ENCODE data around the gene MYL11. TPM values are rescaled to one million over a fixed set of nuclear protein-coding genes. Genes with fewer than 3 reads are reported as not detected.
A peak's percentile ranks its signal among the peaks of the same experiment; 100 is the strongest.

The MYL11 gene
- polyA plus RNA-seq, 1 of the 3 experiments (the other 2 are of a cell fraction), result 0.23 TPM

DNA sequence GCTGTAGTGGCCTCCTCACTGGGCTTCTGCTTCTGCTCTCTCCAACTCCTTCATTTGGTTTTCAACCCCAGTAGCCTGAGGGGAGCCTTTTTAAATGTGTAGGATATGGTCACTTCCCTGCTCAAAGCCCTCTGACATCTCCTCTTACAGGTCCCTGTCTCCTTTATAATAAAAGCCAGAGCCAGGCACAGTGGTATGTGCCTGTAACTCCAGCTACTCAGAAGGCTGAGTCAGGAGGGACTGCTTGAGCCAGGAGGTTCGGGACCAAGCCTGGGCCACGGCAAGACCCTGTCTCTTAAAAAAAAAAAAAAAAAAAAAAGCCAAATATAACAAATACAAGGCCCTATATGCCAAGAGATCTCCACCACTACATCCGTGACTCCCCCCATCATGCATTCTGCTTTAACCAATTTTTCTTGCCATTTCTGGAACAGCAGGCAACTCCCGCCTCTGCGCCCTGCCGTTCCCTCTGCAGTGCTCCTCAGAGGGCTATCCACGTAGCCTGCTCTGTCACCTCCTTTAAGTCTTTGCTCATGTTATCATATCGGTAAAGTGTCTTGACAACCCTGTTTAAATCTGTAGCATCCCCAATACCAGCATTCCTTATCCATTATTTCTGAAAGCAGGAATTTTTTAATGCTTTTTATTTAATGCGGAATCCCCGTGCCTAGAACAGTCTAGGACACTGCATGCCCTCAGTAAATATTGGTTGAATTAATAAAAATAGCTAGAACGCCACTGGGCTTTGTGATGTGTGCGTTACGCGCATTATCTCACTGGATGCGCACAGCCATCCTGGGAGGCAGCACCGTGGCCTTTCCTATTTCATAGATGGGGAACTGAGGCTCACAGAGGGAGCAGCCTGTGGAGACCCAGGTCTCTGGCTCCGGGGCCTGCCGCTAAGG is 42.3 kb downstream of the MYL11 start:
- H3K4me2 ChIP-seq, result 0 out of 2 replicates have a peak overlapping the region, but pooled peaks have one; percentile 50
- H3K9me3 ChIP-seq, result no peaks in the 10 kb centered on the region
- H3K27me3 ChIP-seq (ENCODE audit: insufficient read depth), result no peaks in the 10 kb centered on the region
- peak overlapping the region in 1 of 2 experiments; percentile 40; a peak in 2 of 4 replicates for H3K4me3 ChIP-seq (ENCODE audit: low read depth in 2 of 2, low read length in 1 of 2)
- H3K27ac ChIP-seq (ENCODE audit: low read depth in 2 of 2, low read length in 1 of 2), result peak overlapping the region in 1 of 2 experiments; percentile 50; a peak in 1 of 4 replicates
- H3K9me2 ChIP-seq, result no peaks in the 10 kb centered on the region
- POLR2A ChIA-PET, result interaction anchor here (1.0 to 1.5 kb wide), 6 partner anchors 7 to 155 kb away, joined by 3 to 15 read pairs (median 8); partner anchors contain the start of genes DCTPP1, TBC1D10B, ZNF48 and ZNF771
- H2AFZ ChIP-seq (ENCODE audit: low read depth), result no peak overlapping the region
- H3K4me1 ChIP-seq (ENCODE audit: control insufficient read depth in 1 of 2, insufficient read depth in 2 of 2, low read depth in 1 of 2, low read length in 1 of 2), result peaks cover 5 to 13% of the 10 kb centered on the region in 2 experiments; a peak in 1 of 4 replicates
- H4K20me1 ChIP-seq (ENCODE audit: insufficient read depth), result peaks cover 4% of the 10 kb centered on the region; the same call in 1 of the 2 replicates
- WGBS (ENCODE audit: low lambda C conversion rate), result 77% methylated on average over 16 of the region's 18 CpGs
- TF ChIP-seq TCF12 (IDR thresholded peaks at IDR 0.05) (peak; percentile 11; the same call in 1 of the 2 replicates), NFIC (IDR thresholded peaks at IDR 0.05; ENCODE audit: borderline replicate concordance) (no peak)
- peaks cover 11 to 19% of the 10 kb centered on the region in 2 experiments for H3K36me3 ChIP-seq (replicated peaks in 1 of 2; ENCODE audit: control insufficient read depth in 1 of 2, insufficient read depth in 2 of 2, low read length in 1 of 2)
- peaks cover 23% of the 10 kb centered on the region for H3F3A ChIP-seq (replicated peaks; ENCODE audit: insufficient read depth)
- H3K79me2 ChIP-seq (ENCODE audit: insufficient read depth), result peaks cover 16% of the 10 kb centered on the region; the same call in 1 of the 2 replicates
- CTCF ChIA-PET, result interaction anchor here (1.0 to 2.6 kb wide), 7 partner anchors 7 to 326 kb away, joined by 3 to 16 read pairs (median 5); partner anchors contain the start of genes DCTPP1 and ZNF771
- no peak overlapping the region for H3K9ac ChIP-seq
- DNase-seq, result no peak

DNA sequence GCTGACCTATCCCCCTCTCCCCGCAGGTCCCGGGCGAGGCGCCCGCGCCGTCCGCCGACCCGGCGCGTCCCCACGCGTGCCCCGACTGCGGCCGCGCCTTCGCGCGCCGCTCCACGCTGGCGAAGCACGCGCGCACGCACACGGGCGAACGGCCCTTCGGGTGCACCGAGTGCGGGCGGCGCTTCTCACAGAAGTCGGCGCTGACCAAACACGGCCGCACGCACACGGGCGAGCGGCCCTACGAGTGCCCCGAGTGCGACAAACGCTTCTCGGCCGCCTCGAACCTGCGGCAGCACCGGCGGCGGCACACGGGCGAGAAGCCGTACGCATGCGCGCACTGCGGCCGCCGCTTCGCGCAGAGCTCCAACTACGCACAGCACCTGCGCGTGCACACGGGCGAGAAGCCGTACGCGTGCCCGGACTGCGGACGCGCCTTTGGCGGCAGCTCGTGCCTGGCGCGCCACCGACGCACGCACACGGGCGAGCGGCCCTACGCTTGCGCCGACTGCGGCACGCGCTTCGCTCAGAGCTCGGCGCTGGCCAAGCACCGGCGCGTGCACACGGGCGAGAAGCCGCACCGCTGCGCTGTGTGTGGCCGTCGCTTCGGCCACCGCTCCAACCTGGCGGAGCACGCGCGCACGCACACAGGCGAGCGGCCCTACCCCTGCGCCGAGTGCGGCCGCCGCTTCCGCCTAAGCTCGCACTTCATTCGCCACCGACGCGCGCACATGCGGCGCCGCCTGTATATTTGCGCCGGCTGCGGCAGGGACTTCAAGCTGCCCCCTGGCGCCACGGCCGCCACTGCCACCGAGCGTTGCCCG is 43.1 kb downstream of the MYL11 start:
- H3K4me1 ChIP-seq (ENCODE audit: control insufficient read depth in 1 of 2, insufficient read depth in 2 of 2, low read depth in 1 of 2, low read length in 1 of 2), result peaks cover 0 to 13% of the 10 kb centered on the region in 2 experiments; a peak in 1 of 4 replicates
- H3K9ac ChIP-seq, result no peak overlapping the region
- WGBS (ENCODE audit: low lambda C conversion rate), result 27% methylated on average over 41 of the region's 140 CpGs
- H3K27ac ChIP-seq (ENCODE audit: low read depth in 2 of 2, low read length in 1 of 2), result peak overlapping the region in 1 of 2 experiments; percentile 50; a peak in 2 of 4 replicates
- CTCF ChIA-PET, result interaction anchor here (0.8 to 4.0 kb wide), 12 partner anchors 8 to 602 kb away, joined by 3 to 24 read pairs (median 3); partner anchors contain the start of genes DCTPP1, PAGR1 and ZNF771
- POLR2A ChIA-PET, result interaction anchor here (0.6 to 1.5 kb wide), 7 partner anchors 8 to 154 kb away, joined by 3 to 15 read pairs (median 7); partner anchors contain the start of genes DCTPP1, TBC1D10B, ZNF48 and ZNF771
- peak overlapping the region; percentile 12 to 40; a peak in 3 of 4 replicates for H3K4me3 ChIP-seq (ENCODE audit: low read depth in 2 of 2, low read length in 1 of 2)
- DNase-seq, result peak; percentile 93
- peaks cover 23% of the 10 kb centered on the region for H3F3A ChIP-seq (replicated peaks; ENCODE audit: insufficient read depth)
- peaks cover 9% of the 10 kb centered on the region; the same call in 1 of the 2 replicates for H3K79me2 ChIP-seq (ENCODE audit: insufficient read depth)
- no peaks in the 10 kb centered on the region for H3K27me3 ChIP-seq (ENCODE audit: insufficient read depth)
- H3K9me2 ChIP-seq, result no peaks in the 10 kb centered on the region
- H4K20me1 ChIP-seq (ENCODE audit: insufficient read depth), result peaks cover 4% of the 10 kb centered on the region; the same call in 1 of the 2 replicates
- H2AFZ ChIP-seq (ENCODE audit: low read depth), result no peak overlapping the region
- peak; percentile 18 for TF ChIP-seq CHD2 (IDR thresholded peaks at IDR 0.05; ENCODE audit: low read length, partially characterized antibody)
- TF ChIP-seq, protein P1, sequence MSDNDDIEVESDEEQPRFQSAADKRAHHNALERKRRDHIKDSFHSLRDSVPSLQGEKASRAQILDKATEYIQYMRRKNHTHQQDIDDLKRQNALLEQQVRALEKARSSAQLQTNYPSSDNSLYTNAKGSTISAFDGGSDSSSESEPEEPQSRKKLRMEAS (IDR thresholded peaks at IDR 0.05; ENCODE audit: low read depth), result peak; percentile 69
- TF ChIP-seq ELF1 (IDR thresholded peaks at IDR 0.05), result no peak
- no peak for TF ChIP-seq EZH2phosphoT487 (IDR thresholded peaks at IDR 0.05; ENCODE audit: borderline replicate concordance, low read depth)
- TF ChIP-seq RCOR1 (IDR thresholded peaks at IDR 0.05; ENCODE audit: low read length), result no peak
- no peak for TF ChIP-seq FOXJ3 (CRISPR knock-in tag; IDR thresholded peaks at IDR 0.05)
- no peak for TF ChIP-seq NFIC (IDR thresholded peaks at IDR 0.05; ENCODE audit: borderline replicate concordance)
- peak; percentile 66; the same call in 1 of the 2 replicates for TF ChIP-seq MXI1 (IDR thresholded peaks at IDR 0.05; ENCODE audit: low read depth, low read length)
- TF ChIP-seq SMC3 (IDR thresholded peaks at IDR 0.05; ENCODE audit: low read depth, low read length), result peak; percentile 5; the same call in 1 of the 2 replicates
- no peak for TF ChIP-seq RXRA (IDR thresholded peaks at IDR 0.05; ENCODE audit: borderline replicate concordance, low read depth)
- TF ChIP-seq, protein P2, sequence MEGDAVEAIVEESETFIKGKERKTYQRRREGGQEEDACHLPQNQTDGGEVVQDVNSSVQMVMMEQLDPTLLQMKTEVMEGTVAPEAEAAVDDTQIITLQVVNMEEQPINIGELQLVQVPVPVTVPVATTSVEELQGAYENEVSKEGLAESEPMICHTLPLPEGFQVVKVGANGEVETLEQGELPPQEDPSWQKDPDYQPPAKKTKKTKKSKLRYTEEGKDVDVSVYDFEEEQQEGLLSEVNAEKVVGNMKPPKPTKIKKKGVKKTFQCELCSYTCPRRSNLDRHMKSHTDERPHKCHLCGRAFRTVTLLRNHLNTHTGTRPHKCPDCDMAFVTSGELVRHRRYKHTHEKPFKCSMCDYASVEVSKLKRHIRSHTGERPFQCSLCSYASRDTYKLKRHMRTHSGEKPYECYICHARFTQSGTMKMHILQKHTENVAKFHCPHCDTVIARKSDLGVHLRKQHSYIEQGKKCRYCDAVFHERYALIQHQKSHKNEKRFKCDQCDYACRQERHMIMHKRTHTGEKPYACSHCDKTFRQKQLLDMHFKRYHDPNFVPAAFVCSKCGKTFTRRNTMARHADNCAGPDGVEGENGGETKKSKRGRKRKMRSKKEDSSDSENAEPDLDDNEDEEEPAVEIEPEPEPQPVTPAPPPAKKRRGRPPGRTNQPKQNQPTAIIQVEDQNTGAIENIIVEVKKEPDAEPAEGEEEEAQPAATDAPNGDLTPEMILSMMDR (IDR thresholded peaks at IDR 0.05), result no peak
- TF ChIP-seq NRF1 (IDR thresholded peaks at IDR 0.05; ENCODE audit: low read depth, low read length), result peak; percentile 78
- no peaks in the 10 kb centered on the region for H3K9me3 ChIP-seq
- peaks cover 9 to 19% of the 10 kb centered on the region in 2 experiments for H3K36me3 ChIP-seq (replicated peaks in 1 of 2; ENCODE audit: control insufficient read depth in 1 of 2, insufficient read depth in 2 of 2, low read length in 1 of 2)
- H3K4me2 ChIP-seq, result peak overlapping the region; percentile 50

Data from SK-N-SH (cell line).